ENCODE data around the gene DNAI7. TPM values are rescaled to one million over a fixed set of nuclear protein-coding genes. Genes with fewer than 3 reads are reported as not detected.

DNAI7 gene
- total RNA-seq, 2 donors from 2014 or later = 0.17 TPM; not detected in 1

- DNase-seq (no peak), ATAC-seq (replicated peaks in 1 of 2) (no peak)
- no peak overlapping the region for H3K4me3 Mint-ChIP-seq
- H3K4me1 Mint-ChIP-seq (ENCODE audit: low read depth) = peaks cover 6% of the 10 kb centered on the region
- H3K27me3 Mint-ChIP-seq (ENCODE audit: low read depth) = no peaks in the 10 kb centered on the region
- H3K36me3 Mint-ChIP-seq (ENCODE audit: insufficient read depth in 2 of 2) = no peaks in the 10 kb centered on the region
- no peak overlapping the region for H3K27ac Mint-ChIP-seq
- H3K9me3 Mint-ChIP-seq = no peaks in the 10 kb centered on the region
These were observed 42.9 kb downstream of the DNAI7 start for GRCh38 chr12:25152055-25152454.

DNA sequence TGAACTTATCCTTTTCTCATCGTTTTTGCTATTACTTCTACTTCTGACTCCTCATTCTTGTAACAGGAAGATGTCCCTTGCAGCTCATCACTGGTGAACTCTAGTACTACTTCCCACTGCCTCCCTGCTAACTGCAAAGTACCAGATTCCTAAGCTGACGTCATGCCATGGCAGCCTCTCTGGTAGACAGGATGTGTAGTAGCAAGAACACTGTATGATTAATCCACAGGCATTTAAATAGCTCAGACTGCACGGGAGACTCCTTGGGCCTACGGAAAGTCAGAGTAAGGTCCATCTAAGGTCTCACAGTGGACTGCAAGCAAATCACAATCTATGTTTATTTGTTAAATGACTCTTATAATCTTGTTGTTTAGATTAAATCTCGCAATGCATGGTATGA, 43.5 kb downstream of the DNAI7 start:
- ATAC-seq (replicated peaks in 1 of 2) = no peak
- no peak overlapping the region for H3K27ac Mint-ChIP-seq
- no peaks in the 10 kb centered on the region for H3K36me3 Mint-ChIP-seq (ENCODE audit: insufficient read depth in 2 of 2)
- H3K9me3 Mint-ChIP-seq = no peaks in the 10 kb centered on the region
- no peak for DNase-seq
- H3K4me1 Mint-ChIP-seq (ENCODE audit: low read depth) = peaks cover 6% of the 10 kb centered on the region
- no peaks in the 10 kb centered on the region for H3K27me3 Mint-ChIP-seq (ENCODE audit: low read depth)
- no peak overlapping the region for H3K4me3 Mint-ChIP-seq

- no peak overlapping the region for H3K4me3 Mint-ChIP-seq
- H3K27ac Mint-ChIP-seq = no peak overlapping the region
- no peaks in the 10 kb centered on the region for H3K9me3 Mint-ChIP-seq
- no peaks in the 10 kb centered on the region for H3K27me3 Mint-ChIP-seq (ENCODE audit: low read depth)
- no peak for ATAC-seq (replicated peaks in 1 of 2)
- no peaks in the 10 kb centered on the region for H3K36me3 Mint-ChIP-seq (ENCODE audit: insufficient read depth in 2 of 2)
- H3K4me1 Mint-ChIP-seq (ENCODE audit: low read depth) = no peaks in the 10 kb centered on the region
- DNase-seq = no peak
These were observed 48.3 kb downstream of the DNAI7 start for GRCh38 chr12:25146686-25147085.

- Mint-ChIP-seq H3K27me3 (ENCODE audit: low read depth) (no peaks in the 10 kb centered on the region), H3K27ac (no peak overlapping the region), H3K4me1 (ENCODE audit: low read depth) (no peaks in the 10 kb centered on the region), H3K36me3 (ENCODE audit: insufficient read depth in 2 of 2) (peaks cover 1 to 4% of the 10 kb centered on the region in 2 donors), H3K9me3 (peaks cover 0 to 2% of the 10 kb centered on the region in 2 donors), H3K4me3 (no peak overlapping the region)
- ATAC-seq (replicated peaks in 1 of 2) = no peak
- DNase-seq = peak in 1 of 2 donors; percentile 4
These were observed 59.3 kb downstream of the DNAI7 start for GRCh38 chr12:25135531-25136154.

DNA sequence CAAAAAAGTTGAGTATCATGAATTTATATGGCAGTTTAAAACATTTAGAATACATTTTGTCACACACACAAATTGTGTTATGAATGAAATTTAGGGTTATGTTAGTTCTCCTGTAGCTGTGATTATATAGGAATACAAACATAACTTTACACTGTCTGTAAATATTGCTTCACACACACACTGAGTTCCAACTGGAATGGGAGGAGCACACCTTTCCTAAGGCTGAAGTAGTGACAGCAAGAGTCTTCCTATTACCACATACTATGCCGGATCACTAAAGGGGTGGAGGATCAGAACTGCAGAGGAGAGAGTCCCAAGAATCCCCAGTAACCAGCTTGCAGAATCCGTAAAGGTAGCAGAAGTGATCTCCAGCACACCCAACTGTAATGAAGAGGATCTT, 63.7 kb downstream of the DNAI7 start:
- Mint-ChIP-seq H3K36me3 (ENCODE audit: insufficient read depth in 2 of 2) (no peaks in the 10 kb centered on the region), H3K27me3 (ENCODE audit: low read depth) (no peaks in the 10 kb centered on the region), H3K9me3 (no peaks in the 10 kb centered on the region), H3K27ac (no peak overlapping the region), H3K4me3 (no peak overlapping the region), H3K4me1 (ENCODE audit: low read depth) (no peaks in the 10 kb centered on the region)
- no peak for DNase-seq
- no peak for ATAC-seq (replicated peaks in 1 of 2)

- H3K4me1 Mint-ChIP-seq (ENCODE audit: low read depth) = no peaks in the 10 kb centered on the region
- no peak for DNase-seq
- H3K9me3 Mint-ChIP-seq = no peaks in the 10 kb centered on the region
- H3K4me3 Mint-ChIP-seq = no peak overlapping the region
- H3K27me3 Mint-ChIP-seq (ENCODE audit: low read depth) = no peaks in the 10 kb centered on the region
- no peak overlapping the region for H3K27ac Mint-ChIP-seq
- no peaks in the 10 kb centered on the region for H3K36me3 Mint-ChIP-seq (ENCODE audit: insufficient read depth in 2 of 2)
- ATAC-seq (replicated peaks in 1 of 2) = no peak
These were observed 64.2 kb downstream of the DNAI7 start for GRCh38 chr12:25130741-25131188.

- Mint-ChIP-seq H3K27me3 (ENCODE audit: low read depth) (no peaks in the 10 kb centered on the region), H3K9me3 (no peaks in the 10 kb centered on the region), H3K4me1 (ENCODE audit: low read depth) (no peaks in the 10 kb centered on the region), H3K27ac (no peak overlapping the region), H3K36me3 (ENCODE audit: insufficient read depth in 2 of 2) (no peaks in the 10 kb centered on the region), H3K4me3 (no peak overlapping the region)
- DNase-seq (no peak), ATAC-seq (replicated peaks in 1 of 2) (no peak)
These were observed 68.2 kb downstream of the DNAI7 start for GRCh38 chr12:25126746-25127145.

DNA sequence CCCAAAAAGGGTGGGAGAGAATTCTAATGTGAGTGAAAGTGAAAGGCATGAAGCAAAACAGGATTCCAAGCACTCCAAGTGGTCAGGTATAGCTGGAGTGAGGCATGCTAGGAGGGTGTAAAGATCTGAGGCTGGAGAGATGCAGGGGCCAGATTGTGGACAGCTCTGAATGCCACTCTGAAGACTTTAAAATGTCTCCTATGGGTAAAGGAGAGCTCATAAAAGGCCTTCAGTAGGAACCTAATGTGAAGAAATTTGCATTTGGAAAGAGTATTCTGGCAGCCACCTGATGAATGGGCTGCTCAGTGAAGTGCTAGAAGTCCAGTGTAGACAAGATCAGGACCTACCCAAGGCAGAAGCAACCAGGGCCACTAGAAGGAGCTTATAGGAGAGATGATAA, 68.9 kb downstream of the DNAI7 start:
- no peak for ATAC-seq (replicated peaks in 1 of 2)
- DNase-seq = no peak
- no peaks in the 10 kb centered on the region for H3K4me1 Mint-ChIP-seq (ENCODE audit: low read depth)
- H3K36me3 Mint-ChIP-seq (ENCODE audit: insufficient read depth in 2 of 2) = no peaks in the 10 kb centered on the region
- H3K27me3 Mint-ChIP-seq (ENCODE audit: low read depth) = no peaks in the 10 kb centered on the region
- H3K27ac Mint-ChIP-seq = no peak overlapping the region
- no peak overlapping the region for H3K4me3 Mint-ChIP-seq
- H3K9me3 Mint-ChIP-seq = no peaks in the 10 kb centered on the region

DNA sequence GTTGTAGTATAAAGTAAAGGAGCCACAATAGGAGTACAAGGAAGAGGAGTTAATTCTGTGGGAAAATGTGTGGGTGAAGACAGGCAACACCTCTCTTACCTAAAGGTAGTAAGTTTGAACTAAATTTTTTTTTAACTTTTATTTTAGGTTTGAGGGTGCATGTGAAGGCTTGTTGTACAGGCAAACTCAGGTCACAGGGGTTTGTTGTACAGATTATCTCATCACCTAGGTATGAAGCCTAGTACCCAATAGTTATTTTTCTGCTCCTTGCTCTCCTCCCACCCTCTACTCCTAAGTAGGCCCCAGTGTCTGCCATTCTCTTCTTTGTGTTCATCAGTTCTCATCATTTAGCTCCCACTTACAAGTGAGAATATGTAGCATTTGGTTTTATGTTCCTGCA, 70.5 kb downstream of the DNAI7 start:
- no peak for DNase-seq
- Mint-ChIP-seq H3K27me3 (ENCODE audit: low read depth) (no peaks in the 10 kb centered on the region), H3K4me3 (no peak overlapping the region), H3K27ac (no peak overlapping the region), H3K36me3 (ENCODE audit: insufficient read depth in 2 of 2) (no peaks in the 10 kb centered on the region), H3K4me1 (ENCODE audit: low read depth) (no peaks in the 10 kb centered on the region), H3K9me3 (no peaks in the 10 kb centered on the region)
- ATAC-seq (replicated peaks in 1 of 2) = no peak

- DNase-seq (no peak), ATAC-seq (replicated peaks in 1 of 2) (no peak)
- no peak overlapping the region for H3K4me3 Mint-ChIP-seq
- no peaks in the 10 kb centered on the region for H3K9me3 Mint-ChIP-seq
- no peaks in the 10 kb centered on the region for H3K27me3 Mint-ChIP-seq (ENCODE audit: low read depth)
- H3K4me1 Mint-ChIP-seq (ENCODE audit: low read depth) = no peaks in the 10 kb centered on the region
- H3K27ac Mint-ChIP-seq = no peak overlapping the region
- H3K36me3 Mint-ChIP-seq (ENCODE audit: insufficient read depth in 2 of 2) = no peaks in the 10 kb centered on the region
These were observed 71.8 kb downstream of the DNAI7 start for GRCh38 chr12:25123126-25123525.

- H3K9me3 Mint-ChIP-seq = no peaks in the 10 kb centered on the region
- H3K4me1 Mint-ChIP-seq (ENCODE audit: low read depth) = no peaks in the 10 kb centered on the region
- H3K4me3 Mint-ChIP-seq = no peak overlapping the region
- DNase-seq = no peak
- no peak overlapping the region for H3K27ac Mint-ChIP-seq
- no peaks in the 10 kb centered on the region for H3K36me3 Mint-ChIP-seq (ENCODE audit: insufficient read depth in 2 of 2)
- no peaks in the 10 kb centered on the region for H3K27me3 Mint-ChIP-seq (ENCODE audit: low read depth)
- no peak for ATAC-seq (replicated peaks in 1 of 2)
These were observed 73.0 kb downstream of the DNAI7 start for GRCh38 chr12:25121916-25122315.

DNA sequence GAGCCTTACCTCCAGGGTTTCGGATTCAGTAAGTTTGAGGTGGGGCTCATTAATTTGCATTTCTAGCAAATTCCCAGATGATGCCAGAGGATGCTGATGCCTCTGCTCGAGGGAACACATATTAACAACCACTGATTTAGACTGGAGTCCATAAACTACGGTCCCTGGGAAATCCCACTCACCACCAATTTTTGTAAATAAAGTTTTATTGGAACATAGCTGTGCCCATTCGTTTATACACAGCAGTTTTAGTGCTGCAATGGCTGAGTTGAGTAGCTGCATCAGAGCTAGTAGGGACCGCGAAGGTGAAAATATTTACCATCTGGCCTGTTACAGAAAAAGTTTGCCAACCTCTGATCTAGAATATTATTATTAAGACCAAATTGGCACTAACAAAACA, 73.8 kb downstream of the DNAI7 start:
- H3K4me3 Mint-ChIP-seq = no peak overlapping the region
- DNase-seq (no peak), ATAC-seq (replicated peaks in 1 of 2) (no peak)
- H3K27ac Mint-ChIP-seq = no peak overlapping the region
- H3K9me3 Mint-ChIP-seq = no peaks in the 10 kb centered on the region
- H3K4me1 Mint-ChIP-seq (ENCODE audit: low read depth) = no peaks in the 10 kb centered on the region
- no peaks in the 10 kb centered on the region for H3K27me3 Mint-ChIP-seq (ENCODE audit: low read depth)
- no peaks in the 10 kb centered on the region for H3K36me3 Mint-ChIP-seq (ENCODE audit: insufficient read depth in 2 of 2)

GRCh38 chr12:25119020-25119419, 75.9 kb downstream of the DNAI7 start:
- Mint-ChIP-seq H3K27me3 (ENCODE audit: low read depth) (no peaks in the 10 kb centered on the region), H3K4me3 (no peak overlapping the region), H3K27ac (no peak overlapping the region), H3K4me1 (ENCODE audit: low read depth) (no peaks in the 10 kb centered on the region), H3K9me3 (no peaks in the 10 kb centered on the region), H3K36me3 (ENCODE audit: insufficient read depth in 2 of 2) (no peaks in the 10 kb centered on the region)
- DNase-seq (no peak), ATAC-seq (replicated peaks in 1 of 2) (no peak)

GRCh38 chr12:25115677-25116076, 79.3 kb downstream of the DNAI7 start:
- H3K27me3 Mint-ChIP-seq (ENCODE audit: low read depth) = no peaks in the 10 kb centered on the region

More at GRCh38 chr12:25115677-25116076, 79.3 kb downstream of the DNAI7 start:
- Mint-ChIP-seq H3K4me3 (no peak overlapping the region), H3K9me3 (no peaks in the 10 kb centered on the region), H3K36me3 (ENCODE audit: insufficient read depth in 2 of 2) (no peaks in the 10 kb centered on the region), H3K27ac (no peak overlapping the region), H3K4me1 (ENCODE audit: low read depth) (no peaks in the 10 kb centered on the region)
- ATAC-seq (replicated peaks in 1 of 2) (no peak), DNase-seq (no peak)

All from activated T-cell treated with anti-CD3 and anti-CD28 coated beads, Interleukin-2, amount 50 U/mL, for 72 hours (primary cell).